H1 (cell line): Measurements from ENCODE around the gene C2CD3. TPM values are rescaled to one million over a fixed set of nuclear protein-coding genes. Genes with fewer than 3 reads are reported as not detected.

Source experiments
- CTCF ChIA-PET: fragments of 300-600 bp; sonication (Branson Sonifier 250); formaldehyde crosslinking; loops from one replicate; lab custom pipeline; 2021; ENCODE audit not compliant: partially characterized antibody; lab: Charles Lee
- POLR2A ChIA-PET: fragments of 300-600 bp; sonication (Branson Sonifier 250); formaldehyde crosslinking; loops from one replicate; lab custom pipeline; 2021; ENCODE audit warnings: inconsistent platforms; ENCODE audit not compliant: partially characterized antibody; lab: Charles Lee
- DNase-seq, 2 experiments: peaks; one replicate each; pipeline versions ENCODE4 v3.0.0 to v3.0.0-alpha.2; 2010 to 2022; ENCODE audit warnings: low spot score in 2 of 2, low read depth in 1 of 2, mixed read lengths in 1 of 2
- FAIRE-seq: peaks from 2 replicates; lab custom pipeline; 2011; peaks lifted over from hg19 to GRCh38; lab: Jason Lieb, UNC
- H2AFZ ChIP-seq: 2 replicates; pipeline ENCODE4 v1.8.1; 2012; ENCODE audit warnings: low read length, inconsistent platforms
- H2AK5ac ChIP-seq: 2 replicates; pipeline ENCODE4 v1.6.1; 2013; ENCODE audit warnings: low read depth, low read length
- H2BK120ac ChIP-seq: replicated peaks from 2 replicates; pipeline ENCODE3; 2013; ENCODE audit warnings: low read depth, low read length, inconsistent platforms
- H2BK12ac ChIP-seq: 2 replicates; pipeline ENCODE4 v1.6.1; 2013; ENCODE audit warnings: low read depth, low read length
- H2BK15ac ChIP-seq: 2 replicates; pipeline ENCODE4 v1.6.1; 2013; ENCODE audit warnings: low read length
- H2BK20ac ChIP-seq: 2 replicates; pipeline ENCODE4 v1.6.1; 2013; ENCODE audit warnings: low read length
- H2BK5ac ChIP-seq: 2 replicates; pipeline ENCODE4 v1.6.1; 2013; ENCODE audit warnings: low read depth, low read length
- H3K14ac ChIP-seq: 2 replicates; pipeline ENCODE4 v1.6.1; 2013; ENCODE audit warnings: inconsistent platforms; ENCODE audit not compliant: insufficient read length
- H3K18ac ChIP-seq: 2 replicates; pipeline ENCODE4 v1.6.1; 2013; ENCODE audit warnings: low read length; ENCODE audit errors: extremely low read depth
- H3K23ac ChIP-seq: 2 replicates; pipeline ENCODE4 v1.6.1; 2013; ENCODE audit warnings: inconsistent platforms; ENCODE audit not compliant: insufficient read length
- H3K23me2 ChIP-seq: 2 replicates; pipeline ENCODE4 v1.6.1; 2013; ENCODE audit warnings: low read depth, low read length
- H3K27ac ChIP-seq: 2 replicates; pipeline ENCODE4 v1.6.1; 2011; ENCODE audit warnings: low read depth, low read length, inconsistent platforms
- H3K27me3 ChIP-seq, 4 experiments: replicated peaks in 1 of 4; 1 replicate in 1 of 4; 2 replicates in 3 of 4; pipeline versions ENCODE4 v1.6.1 to v1.8.1; 2011 to 2013; ENCODE audit warnings: low read length in 3 of 4, mild to moderate bottlenecking in 3 of 4, inconsistent platforms in 2 of 4, mixed read lengths in 2 of 4, moderate library complexity in 1 of 4; ENCODE audit not compliant: control insufficient read depth in 3 of 4, insufficient read depth in 3 of 4; ENCODE audit errors: extremely low read depth in 1 of 4
- H3K36me3 ChIP-seq, 4 experiments: 2 replicates each; pipeline versions ENCODE4 v1.6.1 to v1.8.1; 2011 to 2013; ENCODE audit warnings: mild to moderate bottlenecking in 4 of 4, low read length in 3 of 4, moderate library complexity in 2 of 4, control low read depth in 1 of 4, inconsistent platforms in 1 of 4; ENCODE audit not compliant: insufficient read depth in 4 of 4, control insufficient read depth in 2 of 4
- H3K4ac ChIP-seq: replicated peaks from 2 replicates; pipeline ENCODE3; 2013; ENCODE audit warnings: low read length, low read depth, mixed read lengths, inconsistent platforms; ENCODE audit not compliant: insufficient read length
- H3K4me1 ChIP-seq, 4 experiments: replicated peaks in 1 of 4; 1 replicate in 1 of 4; 2 replicates in 3 of 4; pipeline versions ENCODE4 v1.6.1 to v1.8.1; 2011 to 2013; ENCODE audit warnings: low read length in 3 of 4, inconsistent platforms in 2 of 4, mixed read lengths in 1 of 4; ENCODE audit not compliant: insufficient read depth in 4 of 4, control insufficient read depth in 3 of 4
- H3K4me2 ChIP-seq, 2 experiments: 2 replicates each; pipeline versions ENCODE4 v1.6.1 to v1.8.1; 2011 to 2013; ENCODE audit warnings: low read depth in 2 of 2, low read length in 2 of 2, control low read depth in 1 of 2, inconsistent platforms in 1 of 2, mild to moderate bottlenecking in 1 of 2; ENCODE audit not compliant: insufficient read depth in 1 of 2
- H3K4me3 ChIP-seq, 4 experiments: fragments of 200-600, 300-600 bp in 1 of 4; sonication (generic), shearing (Covaris generic), sonication (Bioruptor Twin) in 1 of 4; 2 replicates each; pipeline versions ENCODE4 v1.5.1 to v1.8.1; 2011 to 2016; ENCODE audit warnings: low read length in 4 of 4, low read depth in 3 of 4, control low read depth in 2 of 4, inconsistent platforms in 2 of 4, mild to moderate bottlenecking in 2 of 4, mixed read lengths in 1 of 4, moderate library complexity in 1 of 4; ENCODE audit not compliant: insufficient read depth in 2 of 4; ENCODE audit errors: extremely low read depth in 1 of 4
- H3K56ac ChIP-seq: replicated peaks from 2 replicates; pipeline ENCODE3; 2013; ENCODE audit warnings: low read depth, mild to moderate bottlenecking, mixed read lengths, low read length, inconsistent platforms; ENCODE audit not compliant: insufficient read length
- H3K79me1 ChIP-seq: 2 replicates; pipeline ENCODE4 v1.6.1; 2013; ENCODE audit warnings: low read depth, low read length, control low read depth
- H3K79me2 ChIP-seq, 2 experiments: 2 replicates each; pipeline versions ENCODE4 v1.6.1 to v1.8.1; 2012 to 2013; ENCODE audit warnings: low read length in 2 of 2, mild to moderate bottlenecking in 2 of 2, inconsistent platforms in 1 of 2; ENCODE audit not compliant: insufficient read depth in 2 of 2, control insufficient read depth in 1 of 2
- H3K9ac ChIP-seq, 4 experiments: replicated peaks in 1 of 4; 1 replicate in 1 of 4; 2 replicates in 3 of 4; pipeline versions ENCODE4 v1.6.1 to v1.8.1; 2011 to 2013; ENCODE audit warnings: low read depth in 3 of 4, low read length in 3 of 4, control low read depth in 2 of 4, mild to moderate bottlenecking in 2 of 4, moderate library complexity in 2 of 4, inconsistent platforms in 1 of 4; ENCODE audit errors: extremely low read depth in 1 of 4
- H3K9me3 ChIP-seq, 2 experiments: 2 replicates each; pipeline versions ENCODE4 v1.6.1 to v1.8.1; 2012 to 2013; ENCODE audit warnings: mild to moderate bottlenecking in 2 of 2, moderate library complexity in 2 of 2, control low read depth in 1 of 2, inconsistent platforms in 1 of 2, low read depth in 1 of 2, low read length in 1 of 2, mixed read lengths in 1 of 2; ENCODE audit not compliant: insufficient read depth in 2 of 2
- H4K20me1 ChIP-seq, 2 experiments: replicated peaks in 1 of 2; 2 replicates each; pipeline versions ENCODE3 to v1.8.1; 2011 to 2013; ENCODE audit warnings: inconsistent platforms in 2 of 2, low read length in 2 of 2, mild to moderate bottlenecking in 1 of 2; ENCODE audit not compliant: insufficient read depth in 2 of 2, control insufficient read depth in 1 of 2
- H4K5ac ChIP-seq: 2 replicates; pipeline ENCODE4 v1.6.1; 2013; ENCODE audit warnings: low read length, low read depth, mixed read lengths, inconsistent platforms; ENCODE audit not compliant: insufficient read length
- H4K8ac ChIP-seq: 2 replicates; pipeline ENCODE4 v1.8.0; 2013; ENCODE audit warnings: mild to moderate bottlenecking, moderate library complexity, low read length, inconsistent platforms; ENCODE audit not compliant: insufficient read depth; ENCODE audit errors: extremely low read depth
- H4K91ac ChIP-seq: replicated peaks from 2 replicates; pipeline ENCODE3; 2013; ENCODE audit warnings: low read length, mixed read lengths, inconsistent platforms; ENCODE audit not compliant: insufficient read length
- BRCA1 ChIP-seq: IDR thresholded peaks from 2 replicates; pipeline ENCODE4 v1.6.1; 2012; ENCODE audit warnings: low read depth, low read length, improper control_type of control experiment
- CHD1 ChIP-seq: IDR thresholded peaks from 2 replicates; pipeline ENCODE4 v1.6.1; 2012; ENCODE audit warnings: low read depth, low read length, improper control_type of control experiment
- CHD2 ChIP-seq: IDR thresholded peaks from 2 replicates; pipeline ENCODE4 v1.6.1; 2012; ENCODE audit warnings: low read length, improper control_type of control experiment
- CREB1 ChIP-seq: IDR thresholded peaks from 2 replicates; pipeline ENCODE4 v1.6.1; 2012; ENCODE audit warnings: inconsistent platforms
- EGR1 ChIP-seq: IDR thresholded peaks from 2 replicates; pipeline ENCODE4 v1.6.1; 2011; ENCODE audit warnings: low read depth, low read length, borderline replicate concordance
- EP300 ChIP-seq, 2 experiments: IDR thresholded peaks; 1 replicate in 1 of 2; 2 replicates in 1 of 2; pipeline ENCODE4 v1.6.1; 2011 to 2012; ENCODE audit warnings: low read depth in 2 of 2, low read length in 2 of 2, mild to moderate bottlenecking in 2 of 2, borderline replicate concordance in 1 of 2, inconsistent platforms in 1 of 2, moderate library complexity in 1 of 2
- FOSL1 ChIP-seq: IDR thresholded peaks from 2 replicates; pipeline ENCODE4 v1.6.1; 2011; ENCODE audit warnings: mild to moderate bottlenecking, low read depth, low read length, moderate library complexity; ENCODE audit not compliant: insufficient read depth
- GTF2F1 ChIP-seq: IDR thresholded peaks from 2 replicates; pipeline ENCODE4 v1.6.1; 2012; ENCODE audit warnings: low read depth, low read length, improper control_type of control experiment, borderline replicate concordance
- HDAC6 ChIP-seq: IDR thresholded peaks from one replicate; pipeline ENCODE4 v1.7.1; 2012; ENCODE audit warnings: low read depth, mild to moderate bottlenecking, inconsistent platforms, low read length, moderate library complexity
- JUND ChIP-seq: IDR thresholded peaks from 2 replicates; pipeline ENCODE4 v1.6.1; 2011; ENCODE audit warnings: mild to moderate bottlenecking, improper control_type of control experiment, low read length
- RAD21 ChIP-seq, 2 experiments: IDR thresholded peaks in 1 of 2; conservative IDR thresholded peaks in 1 of 2; 2 replicates each; pipeline ENCODE4 v1.6.1; 2011; ENCODE audit warnings: low read depth in 2 of 2, low read length in 2 of 2, improper control_type of control experiment in 1 of 2, inconsistent platforms in 1 of 2, mild to moderate bottlenecking in 1 of 2, moderate library complexity in 1 of 2
- SP1 ChIP-seq: IDR thresholded peaks from 2 replicates; pipeline ENCODE4 v1.6.1; 2011; ENCODE audit warnings: low read depth, low read length
- TAF1 ChIP-seq: IDR thresholded peaks from 2 replicates; pipeline ENCODE4 v1.6.1; 2011; ENCODE audit warnings: mild to moderate bottlenecking, low read depth, low read length
- WGBS, 2 experiments: shearing (Covaris generic) in 1 of 2; methylation state at CpG; one replicate each; pipeline versions ENCODE4 v1.1.6 to v1.1.7; 2013 to 2015; ENCODE audit warnings: low lambda C conversion rate in 2 of 2, mixed read lengths in 2 of 2, inconsistent platforms in 1 of 2, low coverage in 1 of 2, missing lambda C conversion rate in 1 of 2; ENCODE audit not compliant: insufficient replicate concordance in 2 of 2, insufficient coverage in 1 of 2, insufficient read length in 1 of 2; ENCODE audit errors: extremely low coverage in 1 of 2, missing lambda C conversion rate in 1 of 2; 5-methylcytosine and 5-hydroxymethylcytosine counted together
- polyA plus RNA-seq, 7 experiments: library from polyadenylated mRNA; depleted of rRNA in 3 of 7; stranded (reverse) in 5 of 7; unstranded in 2 of 7; fragments of >200 nt in 5 of 7; fragments of 200-250 nt in 2 of 7; gene quantifications; 1 replicate in 5 of 7; 2 replicates in 1 of 7; 4 replicates in 1 of 7; pipeline versions ENCODE4 v1.2.1 to v1.2.3, GENCODE V29; 2011 to 2013; ENCODE audit warnings: missing spikeins in 2 of 7, mixed read lengths in 2 of 7
- total RNA-seq: library from RNA; stranded (reverse); fragmentation: NEBNext Ultra II Directional; extraction: Animal tissue kit (Norgen Biotek cat#: 25700); gene quantifications from 2 replicates; pipeline ENCODE4 v1.2.1, GENCODE V29; 2021

C2CD3 gene
- total and polyA plus RNA-seq, 2 of the 8 experiments (the other 6 are each of a cell fraction or from before 2014, with no cell fraction given): 11.0 to 29.1 TPM

- Histone ChIP-seq H4K5ac (no peak overlapping the region), H3K27ac (no peak overlapping the region), H2AFZ (no peak overlapping the region), H3K9me3 (no peaks in the 10 kb centered on the region), H4K91ac (no peak overlapping the region), H3K4me3 (no peak overlapping the region), H2BK120ac (no peak overlapping the region), H2BK12ac (no peak overlapping the region), H3K79me2 (no peaks in the 10 kb centered on the region), H3K23me2 (no peaks in the 10 kb centered on the region), H2BK15ac (no peak overlapping the region), H3K79me1 (no peaks in the 10 kb centered on the region), H3K56ac (no peak overlapping the region), H2BK20ac (no peak overlapping the region), H3K23ac (no peak overlapping the region), H3K4ac (no peak overlapping the region), H3K27me3 (no peaks in the 10 kb centered on the region), H2AK5ac (no peak overlapping the region), H2BK5ac (no peak overlapping the region), H3K36me3 (peaks cover under 1 to 11% (median 3%) of the 10 kb centered on the region in 4 experiments; a peak in 6 of 8 replicates), H3K14ac (no peak overlapping the region), H4K20me1 (peaks cover 0 to 3% of the 10 kb centered on the region in 2 experiments), H4K8ac (no peak overlapping the region), H3K9ac (no peak overlapping the region), H3K18ac (no peak overlapping the region), H3K4me1 (no peaks in the 10 kb centered on the region), H3K4me2 (no peak overlapping the region)
- DNase-seq (no peak), FAIRE-seq (no peak)
- ChIA-PET POLR2A (interaction anchor here (0.9 to 8.8 kb wide), 7 partner anchors 9 to 282 kb away, joined by 3 to 94 read pairs (median 4); partner anchors contain the start of gene UCP2), CTCF (interaction anchor here (1.0 to 1.1 kb wide), 2 partner anchors 10 to 351 kb away, joined by 3 read pairs; no protein-coding TSS in a partner anchor)
- WGBS, 2 experiments: 88% methylated on average over 12 of the region's 13 CpGs; no CpG with 5 or more reads in 1 of the 2 experiments
- TF ChIP-seq EGR1 (no peak), EP300 (IDR thresholded peaks at IDR 0.05; ENCODE audit: borderline replicate concordance in 1 of 2, low read depth in 2 of 2, low read length in 2 of 2) (no peak), GTF2F1 (no peak), CREB1 (no peak), TAF1 (no peak), CHD2 (no peak), FOSL1 (no peak), SP1 (no peak), RAD21 (IDR thresholded peaks at IDR 0.05 in 1 of 2, conservative IDR thresholded peaks at IDR 0.05 in 1 of 2; ENCODE audit: low read depth in 2 of 2, low read length in 2 of 2) (no peak), BRCA1 (no peak), CHD1 (no peak), HDAC6 (no peak), JUND (no peak)
Measured at GRCh38 chr11:73969991-73970800, 200.6 kb downstream of the C2CD3 start.
